Measurements from ENCODE around the gene ARFGAP1. TPM values are rescaled to one million over a fixed set of nuclear protein-coding genes. Genes with fewer than 3 reads are reported as not detected.

ARFGAP1 gene
- total RNA-seq, 1 donor from 2014 or later = 66.2 TPM

DNA sequence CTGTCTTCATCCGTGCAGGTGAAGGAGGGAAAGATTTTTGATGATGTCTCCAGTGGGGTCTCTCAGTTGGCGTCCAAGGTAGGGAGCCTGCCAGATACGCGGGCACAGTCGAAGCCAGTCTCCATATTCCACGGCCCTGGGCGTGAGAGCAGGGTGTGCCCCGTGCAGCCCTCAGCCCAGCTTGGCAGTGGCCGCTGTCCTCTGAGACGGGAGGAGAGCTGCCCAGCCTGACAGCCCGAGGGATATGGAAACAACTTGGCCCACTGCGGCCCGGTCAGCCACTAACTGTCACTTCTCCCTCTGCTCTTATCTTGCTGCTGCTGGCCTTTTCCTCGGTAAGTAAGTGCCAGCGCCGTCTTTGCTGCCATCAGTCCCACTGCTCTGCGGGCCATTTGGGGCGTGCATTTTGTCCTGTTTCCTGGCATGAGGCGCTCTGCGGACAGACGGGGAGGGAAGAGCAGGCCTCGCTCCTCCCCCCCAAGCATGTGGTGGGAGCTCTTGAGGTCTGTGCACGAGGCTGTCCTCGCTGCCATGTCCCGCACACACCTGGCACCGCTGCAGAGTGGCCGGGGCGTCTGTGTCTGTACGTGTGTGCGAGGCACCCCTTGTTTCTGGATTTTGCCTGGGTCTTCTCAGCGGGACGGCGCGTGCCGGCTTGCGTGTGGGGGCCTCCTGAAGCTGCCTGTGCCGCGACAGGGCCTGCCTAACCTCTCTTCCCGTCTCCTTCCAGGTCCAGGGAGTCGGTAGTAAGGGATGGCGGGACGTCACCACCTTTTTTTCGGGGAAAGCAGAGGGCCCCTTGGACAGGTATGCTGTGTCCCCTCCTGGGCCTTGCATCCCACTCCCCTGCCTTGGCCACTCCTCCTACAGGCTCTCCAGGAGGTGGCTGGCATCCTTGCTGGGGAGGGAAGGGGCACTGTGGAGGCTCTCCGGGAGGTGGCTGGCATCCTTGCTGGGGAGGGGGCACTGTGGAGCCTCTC, 13.3 kb downstream of the ARFGAP1 start:
- H3K9me3 ChIP-seq = no peaks in the 10 kb centered on the region
- peaks cover 85% of the 10 kb centered on the region for H3K36me3 ChIP-seq
- DNase-seq = no peak
- H3K27me3 ChIP-seq (ENCODE audit: low read depth) = no peaks in the 10 kb centered on the region
- TF ChIP-seq, protein P1, sequence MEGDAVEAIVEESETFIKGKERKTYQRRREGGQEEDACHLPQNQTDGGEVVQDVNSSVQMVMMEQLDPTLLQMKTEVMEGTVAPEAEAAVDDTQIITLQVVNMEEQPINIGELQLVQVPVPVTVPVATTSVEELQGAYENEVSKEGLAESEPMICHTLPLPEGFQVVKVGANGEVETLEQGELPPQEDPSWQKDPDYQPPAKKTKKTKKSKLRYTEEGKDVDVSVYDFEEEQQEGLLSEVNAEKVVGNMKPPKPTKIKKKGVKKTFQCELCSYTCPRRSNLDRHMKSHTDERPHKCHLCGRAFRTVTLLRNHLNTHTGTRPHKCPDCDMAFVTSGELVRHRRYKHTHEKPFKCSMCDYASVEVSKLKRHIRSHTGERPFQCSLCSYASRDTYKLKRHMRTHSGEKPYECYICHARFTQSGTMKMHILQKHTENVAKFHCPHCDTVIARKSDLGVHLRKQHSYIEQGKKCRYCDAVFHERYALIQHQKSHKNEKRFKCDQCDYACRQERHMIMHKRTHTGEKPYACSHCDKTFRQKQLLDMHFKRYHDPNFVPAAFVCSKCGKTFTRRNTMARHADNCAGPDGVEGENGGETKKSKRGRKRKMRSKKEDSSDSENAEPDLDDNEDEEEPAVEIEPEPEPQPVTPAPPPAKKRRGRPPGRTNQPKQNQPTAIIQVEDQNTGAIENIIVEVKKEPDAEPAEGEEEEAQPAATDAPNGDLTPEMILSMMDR (IDR thresholded peaks at IDR 0.05) = no peak
- no peaks in the 10 kb centered on the region for H3K4me1 ChIP-seq
- H3K27ac ChIP-seq = no peak overlapping the region
- no peak overlapping the region for H3K4me3 ChIP-seq
- intact Hi-C loops (cut with DNase I) = no loop called here
- no peak for ATAC-seq

DNA sequence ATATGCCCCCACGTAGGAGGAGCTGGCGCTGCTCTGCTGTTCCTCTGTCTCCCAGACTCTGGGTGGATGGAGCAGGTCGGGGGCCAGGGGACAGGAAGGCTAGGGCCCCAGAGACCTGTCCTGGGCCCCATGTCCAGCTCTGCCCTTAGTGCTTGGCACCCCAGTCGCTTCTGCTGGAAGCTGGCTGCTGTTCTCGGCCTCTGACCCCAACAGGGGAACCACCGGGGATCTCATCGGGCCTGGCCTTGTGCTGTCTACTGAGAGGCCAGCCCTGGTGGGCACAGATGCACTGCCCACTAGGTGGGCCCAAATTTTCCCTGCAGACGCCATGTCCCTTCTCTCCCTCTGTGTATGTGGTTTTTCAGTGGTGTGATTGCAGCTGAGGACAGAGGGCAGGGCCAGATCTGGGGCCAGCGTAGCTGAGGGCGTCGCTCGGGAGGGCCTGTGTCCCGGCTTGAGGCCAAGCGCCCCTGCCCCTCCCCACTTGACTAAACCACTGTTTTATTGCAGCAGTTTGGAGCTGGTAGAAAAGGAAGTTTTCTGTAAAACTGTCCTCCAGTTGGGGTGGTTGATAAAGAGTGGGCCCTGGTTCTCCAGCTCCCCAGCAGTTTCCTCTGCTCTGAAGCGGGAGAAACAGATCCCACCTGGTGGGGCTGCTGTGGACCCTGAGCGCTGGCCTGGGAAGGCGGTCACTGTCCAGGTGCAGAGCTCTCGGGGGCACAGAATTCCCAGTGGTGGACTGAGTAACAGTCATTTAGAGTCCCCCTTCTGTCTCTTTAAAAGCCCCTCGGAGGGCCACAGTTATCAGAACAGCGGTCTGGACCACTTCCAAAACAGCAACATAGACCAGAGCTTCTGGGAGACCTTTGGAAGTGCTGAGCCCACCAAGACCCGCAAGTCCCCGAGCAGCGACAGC, 14.4 kb downstream of the ARFGAP1 start:
- intact Hi-C loops (cut with DNase I) = no loop called here
- TF ChIP-seq, protein P1 (IDR thresholded peaks at IDR 0.05) = no peak
- H3K4me3 ChIP-seq = no peak overlapping the region
- ATAC-seq (no peak), DNase-seq (no peak)
- no peaks in the 10 kb centered on the region for H3K27me3 ChIP-seq (ENCODE audit: low read depth)
- H3K9me3 ChIP-seq = no peaks in the 10 kb centered on the region
- no peaks in the 10 kb centered on the region for H3K4me1 ChIP-seq
- peaks cover 73% of the 10 kb centered on the region for H3K36me3 ChIP-seq
- no peak overlapping the region for H3K27ac ChIP-seq

DNA sequence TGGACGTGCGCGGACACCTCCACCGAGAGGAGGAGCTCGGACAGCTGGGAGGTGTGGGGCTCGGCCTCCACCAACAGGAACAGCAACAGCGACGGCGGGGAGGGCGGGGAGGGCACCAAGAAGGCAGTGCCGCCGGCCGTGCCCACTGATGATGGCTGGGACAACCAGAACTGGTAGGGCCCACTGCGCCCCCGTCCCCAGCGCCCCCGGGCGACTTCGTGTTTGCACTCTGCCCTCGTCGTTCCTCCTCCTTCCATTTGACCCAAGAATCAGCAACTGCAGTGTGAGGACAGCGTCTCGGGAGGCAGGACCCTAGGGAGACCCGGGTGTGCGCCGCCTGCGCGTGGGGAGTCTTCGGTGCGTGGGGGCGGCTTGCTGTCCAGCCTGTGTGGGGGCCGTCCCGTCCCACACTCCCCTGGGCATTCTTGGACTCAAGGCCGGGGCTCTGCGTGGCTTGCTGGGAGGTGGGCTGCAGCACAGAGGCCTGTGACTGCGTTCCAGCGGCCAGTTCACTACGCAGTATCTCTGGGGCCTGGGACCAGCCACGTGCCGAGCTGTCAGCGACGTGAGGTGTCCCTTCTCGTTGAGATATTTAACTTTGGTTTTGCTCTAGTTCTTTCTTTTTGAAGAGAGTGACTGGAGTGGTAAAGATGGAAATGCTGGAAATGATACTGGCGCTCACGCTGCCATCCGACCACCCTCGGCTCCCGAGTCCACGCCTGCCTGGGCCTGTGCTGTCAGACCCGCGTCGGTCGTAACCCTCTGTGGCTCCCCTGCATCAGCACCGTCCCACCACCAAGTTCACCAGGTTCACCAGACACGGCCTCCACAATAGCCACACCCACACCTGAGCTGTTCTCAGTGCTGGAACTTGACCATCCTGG, 15.3 kb downstream of the ARFGAP1 start:
- TF ChIP-seq, protein P1 (IDR thresholded peaks at IDR 0.05) = no peak
- H3K4me3 ChIP-seq = no peak overlapping the region
- no peaks in the 10 kb centered on the region for H3K27me3 ChIP-seq (ENCODE audit: low read depth)
- H3K9me3 ChIP-seq = no peaks in the 10 kb centered on the region
- intact Hi-C loops (cut with DNase I) = no loop called here
- DNase-seq = no peak
- no peak for ATAC-seq
- H3K27ac ChIP-seq = no peak overlapping the region
- no peaks in the 10 kb centered on the region for H3K4me1 ChIP-seq
- H3K36me3 ChIP-seq = peaks cover 64% of the 10 kb centered on the region

DNA sequence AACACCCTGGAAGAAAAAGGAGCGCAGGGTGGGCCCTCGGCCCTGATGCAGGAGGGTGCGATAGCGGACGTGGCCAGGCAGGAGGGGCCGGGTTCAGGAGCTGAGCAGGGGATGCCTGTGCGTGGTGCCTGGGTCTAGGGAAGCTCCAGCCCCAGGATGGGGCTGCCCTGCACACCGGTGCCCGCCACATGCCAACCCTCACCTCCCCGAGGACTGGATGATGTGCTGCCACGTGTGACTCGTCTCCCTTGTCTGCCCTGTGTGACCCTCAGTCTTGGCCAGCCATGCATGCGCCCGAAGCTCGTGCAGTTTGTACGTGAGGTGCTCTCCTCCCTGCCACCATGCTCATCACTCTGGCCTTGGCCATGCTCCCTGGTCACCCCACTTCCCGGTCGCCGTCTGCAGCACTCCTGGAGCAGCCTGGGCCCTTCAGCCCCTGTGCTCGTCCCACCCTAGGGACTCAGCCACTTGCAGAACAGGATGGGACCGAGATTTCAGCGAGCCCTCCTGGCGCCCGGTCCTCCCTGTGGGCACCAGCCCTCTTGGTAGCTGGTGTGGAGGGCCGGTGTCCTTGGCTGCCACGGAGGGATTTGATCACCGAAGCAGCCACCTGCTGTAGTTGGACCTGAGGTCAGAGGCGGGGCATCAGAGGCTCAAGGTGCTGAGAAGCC, 16.1 kb downstream of the ARFGAP1 start:
- Histone ChIP-seq H3K9me3 (no peaks in the 10 kb centered on the region), H3K27ac (no peak overlapping the region), H3K4me1 (no peaks in the 10 kb centered on the region), H3K27me3 (ENCODE audit: low read depth) (no peaks in the 10 kb centered on the region), H3K4me3 (no peak overlapping the region), H3K36me3 (peaks cover 57% of the 10 kb centered on the region)
- TF ChIP-seq, protein P1 (IDR thresholded peaks at IDR 0.05) = no peak
- no peak for ATAC-seq
- intact Hi-C loops (cut with DNase I) = no loop called here
- no peak for DNase-seq

All from lower lobe of right lung (tissue), 2 donors.